Hematopoietic multipotent progenitor cell (in vitro differentiated cells): ENCODE results near the gene WWC1. TPM values are rescaled to one million over a fixed set of nuclear protein-coding genes. Genes with fewer than 3 reads are reported as not detected.
"Not testable (repeated sequence)": the region's sequence is repeated elsewhere in the genome, so short reads cannot be mapped to it uniquely, and the experiment has no call there.

Experiments used
- DNase-seq, 3 donors: peaks; one replicate each; pipeline ENCODE4 v3.0.0-alpha.2; 2011 to 2015; ENCODE audit warnings: low read depth in 2 of 3, low spot score in 2 of 3
- total RNA-seq: library from RNA; depleted of rRNA; stranded (reverse); fragments of >200 nt; gene quantifications from one replicate; pipeline ENCODE4 v1.2.3, GENCODE V29; 2012

WWC1 gene
- total RNA-seq, 1 donor: 0.54 TPM

DNA sequence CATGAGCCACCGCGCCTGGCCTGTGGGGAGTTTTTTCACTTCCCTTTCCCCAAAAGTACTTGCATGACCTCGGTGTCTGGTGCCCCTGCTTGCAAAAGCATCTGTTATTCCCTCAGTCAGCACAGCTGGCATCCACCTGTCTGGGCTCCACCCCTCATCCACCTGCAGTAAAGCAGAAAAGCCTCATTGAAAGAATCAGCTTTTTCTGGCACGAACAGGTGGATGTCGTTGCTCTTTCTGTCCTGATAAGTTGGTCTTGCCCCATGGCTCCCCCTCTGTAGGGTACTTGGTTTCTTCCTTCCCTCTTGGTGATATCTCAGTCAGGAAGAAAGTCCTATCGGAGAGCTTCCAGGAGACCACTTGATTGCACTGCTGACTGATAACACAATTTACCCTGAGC, 37.4 kb downstream of the WWC1 start:
- peak in 2 of 3 donors; percentile 13 to 19 for DNase-seq

DNA sequence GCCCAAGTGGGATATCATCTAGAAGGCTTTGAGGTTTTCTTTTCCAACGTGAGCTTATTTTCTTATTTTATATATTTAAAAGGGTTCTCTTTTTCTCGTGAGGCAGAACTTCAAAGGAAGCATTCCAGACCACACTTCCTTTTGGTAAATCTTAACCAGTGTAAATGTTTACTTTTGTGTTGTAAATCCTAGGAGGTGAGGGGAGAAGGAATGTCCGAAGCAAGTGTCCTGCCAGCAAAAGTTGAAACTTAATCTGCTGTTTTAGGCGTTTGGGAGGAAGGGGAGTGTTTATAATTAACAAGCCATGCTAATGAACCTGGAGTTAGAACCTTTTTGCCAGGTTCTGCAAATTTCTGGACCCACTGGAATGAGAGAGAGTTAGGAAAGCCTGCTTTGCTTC, 37.9 kb downstream of the WWC1 start:
- DNase-seq: no peak

- no peak for DNase-seq
These were observed 40.6 kb downstream of the WWC1 start for GRCh38 chr5:168332042-168332441.

- no peak for DNase-seq
These were observed 42.8 kb downstream of the WWC1 start for GRCh38 chr5:168334280-168334679.

GRCh38 chr5:168334695-168335094, 43.2 kb downstream of the WWC1 start:
- no peak for DNase-seq

- no peak for DNase-seq
These were observed 45.9 kb downstream of the WWC1 start for GRCh38 chr5:168337361-168337760.

DNA sequence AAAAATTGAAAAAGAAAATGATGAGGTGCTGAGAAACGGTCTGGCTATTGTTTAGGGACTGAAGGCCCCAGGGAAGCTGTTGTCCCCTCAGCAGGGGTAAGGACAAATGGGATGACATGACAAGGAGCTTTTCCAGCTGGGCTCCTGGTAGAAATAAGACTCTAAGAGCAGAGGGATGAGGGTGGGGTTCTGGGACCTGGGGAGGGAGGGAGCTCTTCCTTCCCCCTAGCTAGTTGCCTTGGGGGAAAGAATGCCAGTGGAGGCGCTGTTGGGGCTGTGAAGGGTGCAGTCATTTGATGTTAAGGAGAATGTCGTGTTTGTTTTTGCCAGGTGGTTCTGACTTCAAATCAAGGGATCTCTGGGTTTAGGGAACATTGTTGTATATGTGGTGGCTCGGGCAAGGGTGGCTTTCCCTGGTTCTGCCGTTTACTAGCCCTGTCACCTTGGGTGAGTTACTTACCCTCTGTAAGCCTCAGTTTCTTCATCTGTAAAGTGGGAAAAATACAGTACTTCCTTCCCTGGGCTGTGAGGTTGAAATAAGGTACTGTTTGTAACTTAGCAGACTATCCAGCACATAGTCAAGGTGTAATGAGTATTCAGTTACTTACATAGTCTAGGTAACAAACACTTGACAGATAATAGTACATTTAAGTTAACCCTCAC, 47.8 kb downstream of the WWC1 start:
- no peak for DNase-seq

DNA sequence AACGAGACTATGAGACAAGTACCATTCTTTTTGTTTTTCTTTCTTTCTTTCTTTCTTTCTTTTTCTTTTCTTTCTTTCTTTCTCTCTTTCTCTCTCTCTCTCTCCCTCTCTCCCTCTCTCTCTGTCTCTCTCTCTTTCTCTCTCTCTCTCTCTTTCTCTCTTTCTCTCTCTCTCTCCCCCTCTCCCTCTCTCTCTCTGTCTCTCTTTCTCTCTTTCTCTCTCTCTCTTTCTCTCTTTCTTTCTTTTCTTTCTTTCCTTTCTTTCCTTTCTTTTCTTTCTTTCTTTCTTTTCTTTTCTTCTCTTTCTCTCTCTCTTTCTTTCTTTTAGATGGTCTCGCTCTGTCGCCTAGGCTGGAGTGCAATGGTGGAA, 48.3 kb downstream of the WWC1 start:
- not testable (repeated sequence) for DNase-seq

DNA sequence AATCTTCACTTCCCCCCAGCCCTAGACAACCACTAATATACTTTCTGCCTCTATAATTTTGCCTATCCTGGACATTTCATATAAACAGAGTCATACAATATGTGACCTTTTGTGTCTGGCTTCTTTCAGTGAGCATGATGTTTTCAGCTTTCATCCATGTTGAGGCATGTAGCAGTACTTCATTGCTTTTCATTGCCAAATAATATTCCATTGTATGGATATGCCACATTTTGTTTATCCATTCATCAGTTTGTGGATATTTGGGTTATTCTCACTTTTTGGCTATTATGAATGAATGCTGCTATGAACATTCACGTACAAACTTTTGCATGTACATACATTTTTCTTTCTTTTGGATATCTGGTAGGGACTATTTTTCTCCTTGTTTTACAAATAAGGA, 49.0 kb downstream of the WWC1 start:
- no peak for DNase-seq

- no peak for DNase-seq
These were observed 49.7 kb downstream of the WWC1 start for GRCh38 chr5:168341178-168341577.

DNA sequence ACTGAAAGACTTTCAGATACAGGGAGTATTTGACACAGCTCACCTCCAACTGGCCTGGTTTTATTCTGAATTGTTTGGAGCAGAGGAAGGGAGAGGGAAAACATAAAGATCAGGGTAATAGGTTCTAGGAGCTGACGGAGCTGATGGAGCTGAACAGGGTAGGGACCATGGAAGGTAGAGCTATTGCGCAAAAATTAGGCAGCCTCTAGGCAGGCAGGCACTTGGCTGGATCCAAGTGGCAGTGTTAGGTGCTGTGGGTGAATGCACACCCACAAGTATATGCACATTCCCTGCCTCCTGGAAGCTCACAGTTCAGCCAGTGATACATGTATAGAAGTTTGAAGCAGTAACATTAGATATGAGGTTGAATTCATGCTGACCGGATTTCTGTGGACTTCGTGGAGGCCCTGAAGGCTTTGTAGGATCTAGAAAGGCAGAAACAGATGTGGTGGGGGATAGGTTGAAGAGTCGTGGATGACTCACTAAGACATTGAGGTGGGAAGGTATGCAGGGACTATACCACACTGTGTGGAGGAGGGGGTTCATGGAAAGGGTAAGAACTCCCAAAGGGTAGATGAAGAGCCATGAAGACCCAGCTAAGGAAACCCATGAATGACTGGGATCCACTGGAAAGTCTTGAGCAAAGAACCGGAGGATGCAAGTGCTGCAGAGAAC, 50.8 kb downstream of the WWC1 start:
- no peak for DNase-seq

DNA sequence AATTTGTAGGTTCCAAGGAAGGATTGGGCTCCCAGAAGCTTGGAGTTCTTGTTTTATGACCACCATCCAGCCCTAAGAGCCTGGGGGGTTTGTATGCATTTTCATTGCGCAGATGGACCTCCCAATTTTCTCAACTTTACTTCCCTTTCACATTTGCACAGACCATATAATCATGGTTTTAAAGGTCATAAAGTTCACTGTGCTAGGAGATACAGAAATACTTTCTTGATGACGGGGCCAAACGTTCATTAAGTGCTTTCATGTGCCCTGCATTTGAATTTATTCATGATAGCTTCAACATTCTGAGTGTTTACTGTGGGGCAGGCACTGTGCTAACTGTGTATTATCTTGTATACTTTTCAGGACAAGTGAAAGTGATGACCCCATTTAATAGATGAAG, 51.5 kb downstream of the WWC1 start:
- DNase-seq: no peak

DNA sequence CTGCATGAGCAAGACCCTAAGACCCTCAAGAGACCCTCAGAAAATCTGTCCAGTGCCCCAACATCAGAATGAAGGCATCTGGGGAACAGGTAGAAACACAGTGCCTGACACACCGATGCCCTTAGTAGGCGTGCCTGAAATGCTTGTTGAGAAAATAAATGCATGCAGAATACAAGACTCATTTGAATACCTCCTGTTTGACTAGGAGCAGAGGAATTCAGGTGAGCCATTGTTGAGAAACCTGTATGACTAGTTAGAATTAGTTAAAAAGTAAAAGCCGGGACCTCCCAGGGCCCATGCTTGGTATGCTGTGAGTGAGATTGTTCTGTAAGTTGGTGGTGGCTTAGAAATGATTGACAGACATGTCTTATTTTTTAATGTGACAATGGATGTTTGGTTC, 55.0 kb downstream of the WWC1 start:
- DNase-seq: no peak

GRCh38 chr5:168347368-168348083, 56.1 kb downstream of the WWC1 start:
- DNase-seq: no peak

GRCh38 chr5:168348084-168348414, 56.6 kb downstream of the WWC1 start:
- no peak for DNase-seq

DNA sequence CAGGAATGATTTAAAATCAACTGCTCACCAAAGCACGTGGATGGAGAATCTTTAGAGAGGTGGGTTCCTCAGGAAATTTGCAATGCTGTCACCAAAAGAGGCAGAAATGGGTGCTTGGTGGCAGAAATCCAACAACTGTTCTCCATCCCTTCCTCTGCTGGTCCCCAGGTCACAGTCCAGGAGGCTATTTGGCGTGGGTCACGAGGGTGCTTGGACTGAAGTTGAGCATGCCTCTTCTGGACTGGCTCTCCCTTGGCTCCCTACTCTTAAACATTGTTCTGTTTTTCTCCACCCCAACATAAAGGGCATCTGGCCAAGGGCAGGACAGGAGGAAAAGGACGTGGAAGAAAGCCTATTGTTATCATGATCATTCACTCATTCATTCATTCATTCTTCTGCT, 58.9 kb downstream of the WWC1 start:
- no peak for DNase-seq

- no peak for DNase-seq
These were observed 61.9 kb downstream of the WWC1 start for GRCh38 chr5:168353216-168353957.

DNA sequence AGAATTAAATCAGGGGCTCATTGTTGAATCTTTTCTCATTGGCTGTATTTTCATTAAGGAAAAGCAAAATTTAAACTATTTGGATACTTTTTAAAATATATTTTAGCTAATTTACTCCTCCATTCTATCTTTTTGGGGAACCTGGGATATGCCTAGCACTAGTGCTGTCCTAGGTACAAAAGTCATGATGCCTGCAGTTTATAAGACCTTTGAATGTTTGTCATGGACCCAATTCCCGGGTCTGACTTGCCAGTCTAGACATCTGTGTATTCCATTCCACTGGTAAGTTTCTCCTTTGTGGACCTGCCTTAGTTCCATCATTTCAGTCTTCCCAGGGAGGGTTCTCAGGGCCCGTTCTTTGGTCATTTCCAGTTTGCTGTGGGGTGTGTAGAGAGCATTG, 63.0 kb downstream of the WWC1 start:
- no peak for DNase-seq

DNA sequence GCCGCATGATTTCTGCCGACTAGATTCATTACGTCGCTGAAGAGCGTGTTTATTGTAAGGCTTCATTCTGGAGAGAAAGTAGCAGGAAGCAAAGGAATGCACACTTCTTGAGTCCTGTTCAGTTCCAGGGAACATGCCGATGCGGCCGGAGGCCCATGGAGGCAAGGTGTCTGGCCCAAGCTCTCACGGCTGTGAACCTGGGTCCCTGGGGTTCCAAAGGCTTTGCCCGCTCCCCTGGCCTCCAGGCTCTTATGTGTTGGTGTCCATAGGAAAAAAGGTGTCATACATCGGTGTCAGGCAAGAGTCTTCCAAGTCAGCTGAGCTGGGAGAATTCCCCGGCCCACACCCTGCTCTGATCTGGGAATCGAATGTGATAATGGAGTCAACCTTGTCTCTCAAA, 64.7 kb downstream of the WWC1 start:
- no peak for DNase-seq

GRCh38 chr5:168356592-168356991, 65.1 kb downstream of the WWC1 start:
- no peak for DNase-seq

DNA sequence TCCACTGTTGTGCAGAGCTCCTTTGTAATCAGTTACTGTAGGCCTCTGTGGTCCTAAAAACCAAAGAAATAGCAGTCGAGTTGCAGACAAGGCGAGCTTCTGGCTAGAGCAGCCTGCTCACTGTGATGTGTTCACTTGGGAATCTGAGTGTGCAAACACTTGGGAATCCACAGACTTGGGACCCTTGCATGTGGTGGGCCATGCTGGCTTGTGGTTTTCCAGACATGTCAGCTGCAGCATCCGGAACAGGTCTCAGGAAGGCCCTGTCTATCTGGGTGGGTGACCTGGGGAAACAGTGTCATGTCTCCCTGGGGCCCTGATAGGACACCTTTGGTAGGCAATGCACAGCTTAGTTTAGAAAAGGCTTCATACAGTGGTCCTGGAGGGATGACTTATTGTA, 66.4 kb downstream of the WWC1 start:
- no peak for DNase-seq
